Measurements from ENCODE around the gene PAQR6.

The PAQR6 gene

GRCh38 chr1:156266051-156266450 is 18.2 kb upstream of the PAQR6 start:
- Histone ChIP-seq H3K27me3 (replicated peaks in 2 of 5; ENCODE audit: control insufficient read depth in 4 of 5, insufficient read depth in 5 of 5, low read length in 4 of 5) (no peaks in the 10 kb centered on the region), H3K9me3 (ENCODE audit: control extremely low read depth in 1 of 5, control insufficient read depth in 4 of 5, insufficient read depth in 2 of 5, low read depth in 1 of 5, low read length in 4 of 5) (no peaks in the 10 kb centered on the region), H3K4me3 (ENCODE audit: control insufficient read depth in 1 of 7, extremely low read depth in 1 of 7, insufficient read depth in 4 of 7, low read depth in 2 of 7, low read length in 6 of 7) (no peak overlapping the region), H3K4me1 (ENCODE audit: control extremely low read depth in 1 of 4, control insufficient read depth in 4 of 4, insufficient read depth in 4 of 4, low read length in 3 of 4) (no peaks in the 10 kb centered on the region), H3K36me3 (ENCODE audit: control insufficient read depth in 4 of 4, insufficient read depth in 4 of 4, low read length in 3 of 4) (peaks cover 34 to 84% (median 69%) of the 10 kb centered on the region in 4 experiments), H3K27ac (ENCODE audit: insufficient read depth in 1 of 2, low read depth in 1 of 2, low read length in 2 of 2, poor library complexity in 1 of 2, severe bottlenecking in 2 of 2) (no peak overlapping the region)
- DNase-seq, result no peak
- ChIA-PET CTCF (no interaction called here), POLR2A (no interaction called here)
- WGBS (ENCODE audit: insufficient coverage), result 98% methylated on average over 4 of the region's 13 CpGs

- WGBS (ENCODE audit: insufficient coverage), result 86% methylated on average over 6 of the region's 9 CpGs
- no peak overlapping the region for H3K27ac ChIP-seq (ENCODE audit: insufficient read depth in 1 of 2, low read depth in 1 of 2, low read length in 2 of 2, poor library complexity in 1 of 2, severe bottlenecking in 2 of 2)
- CTCF ChIA-PET, result interaction anchor here (0.6 to 1.5 kb wide), 3 partner anchors 9 to 40 kb away, joined by 3 to 4 read pairs (median 3); no protein-coding TSS in a partner anchor
- H3K27me3 ChIP-seq (replicated peaks in 2 of 5; ENCODE audit: control insufficient read depth in 4 of 5, insufficient read depth in 5 of 5, low read length in 4 of 5), result no peaks in the 10 kb centered on the region
- H3K4me1 ChIP-seq (ENCODE audit: control extremely low read depth in 1 of 4, control insufficient read depth in 4 of 4, insufficient read depth in 4 of 4, low read length in 3 of 4), result peaks cover under 1 to 21% (median 11%) of the 10 kb centered on the region in 4 experiments
- POLR2A ChIA-PET, result no interaction called here
- no peak overlapping the region for H3K4me3 ChIP-seq (ENCODE audit: control insufficient read depth in 1 of 7, extremely low read depth in 1 of 7, insufficient read depth in 4 of 7, low read depth in 2 of 7, low read length in 6 of 7)
- H3K9me3 ChIP-seq (ENCODE audit: control extremely low read depth in 1 of 5, control insufficient read depth in 4 of 5, insufficient read depth in 2 of 5, low read depth in 1 of 5, low read length in 4 of 5), result no peaks in the 10 kb centered on the region
- peaks cover 32 to 88% (median 78%) of the 10 kb centered on the region in 4 experiments for H3K36me3 ChIP-seq (ENCODE audit: control insufficient read depth in 4 of 4, insufficient read depth in 4 of 4, low read length in 3 of 4)
- DNase-seq, result no peak
These were observed 15.4 kb upstream of the PAQR6 start for GRCh38 chr1:156263288-156263655.

- Histone ChIP-seq H3K27ac (ENCODE audit: insufficient read depth in 1 of 2, low read depth in 1 of 2, low read length in 2 of 2, poor library complexity in 1 of 2, severe bottlenecking in 2 of 2) (no peak overlapping the region), H3K4me3 (ENCODE audit: control insufficient read depth in 1 of 7, extremely low read depth in 1 of 7, insufficient read depth in 4 of 7, low read depth in 2 of 7, low read length in 6 of 7) (no peak overlapping the region), H3K27me3 (replicated peaks in 2 of 5; ENCODE audit: control insufficient read depth in 4 of 5, insufficient read depth in 5 of 5, low read length in 4 of 5) (no peaks in the 10 kb centered on the region), H3K9me3 (ENCODE audit: control extremely low read depth in 1 of 5, control insufficient read depth in 4 of 5, insufficient read depth in 2 of 5, low read depth in 1 of 5, low read length in 4 of 5) (no peaks in the 10 kb centered on the region), H3K36me3 (ENCODE audit: control insufficient read depth in 4 of 4, insufficient read depth in 4 of 4, low read length in 3 of 4) (peaks cover 26 to 88% (median 74%) of the 10 kb centered on the region in 4 experiments), H3K4me1 (ENCODE audit: control extremely low read depth in 1 of 4, control insufficient read depth in 4 of 4, insufficient read depth in 4 of 4, low read length in 3 of 4) (peaks cover 6 to 27% (median 17%) of the 10 kb centered on the region in 4 experiments)
- no peak for DNase-seq
- ChIA-PET CTCF (interaction anchor here (0.8 to 1.5 kb wide), 5 partner anchors 10 to 35 kb away, joined by 3 to 9 read pairs (median 4); no protein-coding TSS in a partner anchor), POLR2A (no interaction called here)
- 95% methylated on average over 8 of the region's 9 CpGs for WGBS (ENCODE audit: insufficient coverage)
These were observed 14.8 kb upstream of the PAQR6 start for GRCh38 chr1:156262461-156263287.

DNA sequence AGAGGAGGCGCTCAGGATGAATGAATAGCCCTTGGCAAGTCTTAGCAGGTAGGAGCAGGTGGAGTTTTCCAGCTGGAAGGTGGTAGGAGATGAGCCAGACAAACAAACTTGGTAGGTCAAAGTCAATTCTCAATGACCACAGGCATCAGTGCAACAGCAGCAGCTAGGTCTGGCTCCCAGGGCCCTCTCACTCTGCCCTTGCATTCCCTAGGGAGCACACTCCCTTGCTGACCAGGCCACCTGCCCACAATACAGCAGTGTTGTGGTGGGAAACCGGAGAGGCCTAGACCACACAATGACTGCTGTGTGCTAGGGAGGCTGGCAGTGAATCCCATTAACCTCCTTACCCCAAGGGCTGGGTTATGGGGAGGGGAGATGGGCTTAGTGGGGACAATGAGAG is 13.0 kb upstream of the PAQR6 start:
- H3K27me3 ChIP-seq (replicated peaks in 2 of 5; ENCODE audit: control insufficient read depth in 4 of 5, insufficient read depth in 5 of 5, low read length in 4 of 5), result no peaks in the 10 kb centered on the region
- CTCF ChIA-PET, result interaction anchor here (1.1 to 1.9 kb wide), 11 partner anchors 10 to 131 kb away, joined by 3 to 13 read pairs (median 4); no protein-coding TSS in a partner anchor
- peaks cover 15 to 85% (median 64%) of the 10 kb centered on the region in 4 experiments for H3K36me3 ChIP-seq (ENCODE audit: control insufficient read depth in 4 of 4, insufficient read depth in 4 of 4, low read length in 3 of 4)
- no peaks in the 10 kb centered on the region for H3K9me3 ChIP-seq (ENCODE audit: control extremely low read depth in 1 of 5, control insufficient read depth in 4 of 5, insufficient read depth in 2 of 5, low read depth in 1 of 5, low read length in 4 of 5)
- H3K4me3 ChIP-seq (ENCODE audit: control insufficient read depth in 1 of 7, extremely low read depth in 1 of 7, insufficient read depth in 4 of 7, low read depth in 2 of 7, low read length in 6 of 7), result no peak overlapping the region
- H3K27ac ChIP-seq (ENCODE audit: insufficient read depth in 1 of 2, low read depth in 1 of 2, low read length in 2 of 2, poor library complexity in 1 of 2, severe bottlenecking in 2 of 2), result no peak overlapping the region
- WGBS (ENCODE audit: insufficient coverage), result 100% methylated on average over 1 of the region's 2 CpGs
- peaks cover 10 to 44% (median 34%) of the 10 kb centered on the region in 4 experiments for H3K4me1 ChIP-seq (ENCODE audit: control extremely low read depth in 1 of 4, control insufficient read depth in 4 of 4, insufficient read depth in 4 of 4, low read length in 3 of 4)
- POLR2A ChIA-PET, result interaction anchor here (1.4 kb wide), 1 partner anchor 9 kb away, joined by 4 read pairs; no protein-coding TSS in a partner anchor
- DNase-seq, result no peak

DNA sequence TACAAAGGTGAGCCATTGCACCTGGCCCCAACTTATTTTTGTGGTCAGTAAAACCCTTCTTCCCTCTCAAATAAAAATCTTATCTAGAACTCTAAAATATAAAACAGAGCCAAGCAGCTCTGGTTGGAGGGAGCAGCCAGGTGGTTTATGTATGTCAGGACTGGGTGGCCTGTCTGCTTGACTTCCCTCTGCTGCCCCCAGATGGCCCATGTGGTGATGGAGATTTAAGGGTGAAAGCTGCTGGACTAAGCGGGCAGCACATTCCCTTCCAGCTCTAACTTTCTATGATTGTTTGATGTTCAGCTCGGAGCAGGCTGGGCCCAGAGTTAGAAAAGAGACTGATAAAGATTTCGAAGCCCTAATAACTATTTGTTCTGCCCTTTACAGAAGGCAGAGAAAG is 11.9 kb upstream of the PAQR6 start:
- Histone ChIP-seq H3K36me3 (ENCODE audit: control insufficient read depth in 4 of 4, insufficient read depth in 4 of 4, low read length in 3 of 4) (peaks cover 15 to 79% (median 56%) of the 10 kb centered on the region in 4 experiments), H3K27me3 (replicated peaks in 2 of 5; ENCODE audit: control insufficient read depth in 4 of 5, insufficient read depth in 5 of 5, low read length in 4 of 5) (no peaks in the 10 kb centered on the region), H3K4me1 (ENCODE audit: control extremely low read depth in 1 of 4, control insufficient read depth in 4 of 4, insufficient read depth in 4 of 4, low read length in 3 of 4) (peaks cover 10 to 48% (median 37%) of the 10 kb centered on the region in 4 experiments), H3K4me3 (ENCODE audit: control insufficient read depth in 1 of 7, extremely low read depth in 1 of 7, insufficient read depth in 4 of 7, low read depth in 2 of 7, low read length in 6 of 7) (no peak overlapping the region), H3K27ac (ENCODE audit: insufficient read depth in 1 of 2, low read depth in 1 of 2, low read length in 2 of 2, poor library complexity in 1 of 2, severe bottlenecking in 2 of 2) (no peak overlapping the region), H3K9me3 (ENCODE audit: control extremely low read depth in 1 of 5, control insufficient read depth in 4 of 5, insufficient read depth in 2 of 5, low read depth in 1 of 5, low read length in 4 of 5) (no peaks in the 10 kb centered on the region)
- CTCF ChIA-PET, result interaction anchor here (0.9 to 3.4 kb wide), 16 partner anchors 9 to 130 kb away, joined by 3 to 15 read pairs (median 4); partner anchors contain the start of gene PAQR6
- POLR2A ChIA-PET, result interaction anchor here (0.6 to 1.4 kb wide), 2 partner anchors 8 to 109 kb away, joined by 3 to 4 read pairs; no protein-coding TSS in a partner anchor
- WGBS (ENCODE audit: insufficient coverage), result 87% methylated on average over 3 of the region's 3 CpGs
- peak; percentile 38 to 55 (median 50) for DNase-seq

- H3K4me3 ChIP-seq (ENCODE audit: control insufficient read depth in 1 of 7, extremely low read depth in 1 of 7, insufficient read depth in 4 of 7, low read depth in 2 of 7, low read length in 6 of 7), result no peak overlapping the region
- no peaks in the 10 kb centered on the region for H3K9me3 ChIP-seq (ENCODE audit: control extremely low read depth in 1 of 5, control insufficient read depth in 4 of 5, insufficient read depth in 2 of 5, low read depth in 1 of 5, low read length in 4 of 5)
- POLR2A ChIA-PET, result no interaction called here
- H3K27me3 ChIP-seq (replicated peaks in 2 of 5; ENCODE audit: control insufficient read depth in 4 of 5, insufficient read depth in 5 of 5, low read length in 4 of 5), result no peaks in the 10 kb centered on the region
- no peak for DNase-seq
- no peak overlapping the region for H3K27ac ChIP-seq (ENCODE audit: insufficient read depth in 1 of 2, low read depth in 1 of 2, low read length in 2 of 2, poor library complexity in 1 of 2, severe bottlenecking in 2 of 2)
- CTCF ChIA-PET, result interaction anchor here (1.6 to 3.4 kb wide), 6 partner anchors 8 to 117 kb away, joined by 3 to 15 read pairs (median 8); no protein-coding TSS in a partner anchor
- peaks cover 10 to 78% (median 51%) of the 10 kb centered on the region in 4 experiments for H3K36me3 ChIP-seq (ENCODE audit: control insufficient read depth in 4 of 4, insufficient read depth in 4 of 4, low read length in 3 of 4)
- WGBS (ENCODE audit: insufficient coverage), result 95% methylated on average over 7 of the region's 8 CpGs
- H3K4me1 ChIP-seq (ENCODE audit: control extremely low read depth in 1 of 4, control insufficient read depth in 4 of 4, insufficient read depth in 4 of 4, low read length in 3 of 4), result peaks cover 10 to 48% (median 37%) of the 10 kb centered on the region in 4 experiments
These were observed 11.0 kb upstream of the PAQR6 start for GRCh38 chr1:156258859-156259258.

GRCh38 chr1:156257711-156258110 is 9.9 kb upstream of the PAQR6 start:
- DNase-seq, result peak in 2 of 3 donors; percentile 20 to 24
- 76% methylated on average over 2 of the region's 2 CpGs for WGBS (ENCODE audit: insufficient coverage)
- CTCF ChIA-PET, result interaction anchor here (0.6 to 3.4 kb wide), 7 partner anchors 9 to 75 kb away, joined by 3 to 15 read pairs (median 3); no protein-coding TSS in a partner anchor
- no peaks in the 10 kb centered on the region for H3K9me3 ChIP-seq (ENCODE audit: control extremely low read depth in 1 of 5, control insufficient read depth in 4 of 5, insufficient read depth in 2 of 5, low read depth in 1 of 5, low read length in 4 of 5)
- peak overlapping the region; percentile 8 to 9 for H3K27ac ChIP-seq (ENCODE audit: insufficient read depth in 1 of 2, low read depth in 1 of 2, low read length in 2 of 2, poor library complexity in 1 of 2, severe bottlenecking in 2 of 2)
- peaks cover 10 to 54% (median 48%) of the 10 kb centered on the region in 4 experiments for H3K4me1 ChIP-seq (ENCODE audit: control extremely low read depth in 1 of 4, control insufficient read depth in 4 of 4, insufficient read depth in 4 of 4, low read length in 3 of 4)
- POLR2A ChIA-PET, result no interaction called here
- no peaks in the 10 kb centered on the region for H3K27me3 ChIP-seq (replicated peaks in 2 of 5; ENCODE audit: control insufficient read depth in 4 of 5, insufficient read depth in 5 of 5, low read length in 4 of 5)
- peak overlapping the region in 1 of 7 experiments; percentile 46 for H3K4me3 ChIP-seq (ENCODE audit: control insufficient read depth in 1 of 7, extremely low read depth in 1 of 7, insufficient read depth in 4 of 7, low read depth in 2 of 7, low read length in 6 of 7)
- H3K36me3 ChIP-seq (ENCODE audit: control insufficient read depth in 4 of 4, insufficient read depth in 4 of 4, low read length in 3 of 4), result peaks cover 10 to 79% (median 52%) of the 10 kb centered on the region in 4 experiments
